Caco-2 (cell line): ENCODE results near the gene FMN1. TPM values are rescaled to one million over a fixed set of nuclear protein-coding genes. Genes with fewer than 3 reads are reported as not detected.

ENCODE experiments used
- BruUV-seq: library from RNA; stranded (reverse); fragments of 400-500 nt; replicated peaks from 2 replicates; lab custom pipeline; 2021; lab: Mats Ljungman, UMichigan
- CTCF ChIA-PET: fragments of 300-600 bp; sonication (Branson Sonifier 250); formaldehyde crosslinking; loops from one replicate; lab custom pipeline; 2022; ENCODE audit warnings: antibody characterized with exemption; lab: Charles Lee
- POLR2A ChIA-PET: fragments of 300-600 bp; sonication (Branson Sonifier 250); formaldehyde crosslinking; loops from one replicate; lab custom pipeline; 2022; ENCODE audit warnings: antibody characterized with exemption; lab: Charles Lee
- DNase-seq, 2 experiments: peaks; one replicate each; pipeline versions ENCODE4 v3.0.0 to v3.0.0-alpha.2; 2020 to 2022
- H3K27me3 ChIP-seq: replicated peaks from 2 replicates; pipeline ENCODE4 v1.6.0; 2011; ENCODE audit warnings: low read length; ENCODE audit not compliant: control insufficient read depth, insufficient read depth
- H3K36me3 ChIP-seq: 2 replicates; pipeline ENCODE4 v1.5.1; 2011; ENCODE audit warnings: low read length; ENCODE audit not compliant: control insufficient read depth, insufficient read depth
- H3K4me1 ChIP-seq: fragments of 250-450 bp; sonication (Bioruptor Pico); 2 replicates; pipeline ENCODE4 v1.5.1; 2020; ENCODE audit warnings: mild to moderate bottlenecking
- H3K4me3 ChIP-seq: 2 replicates; pipeline ENCODE4 v1.5.1; 2011; ENCODE audit warnings: low read depth, mild to moderate bottlenecking, control low read depth, low read length
- H3K9me3 ChIP-seq: fragments of 250-450 bp; sonication (Bioruptor Pico); 2 replicates; pipeline ENCODE4 v1.5.1; 2020; ENCODE audit warnings: mild to moderate bottlenecking, moderate library complexity
- H3K27ac Mint-ChIP-seq: one replicate; pipeline ENCODE4 v1.8.0; 2022; ENCODE audit warnings: mixed read lengths; ENCODE audit not compliant: unreplicated experiment
- H3K27me3 Mint-ChIP-seq: one replicate; pipeline ENCODE4 v1.8.0; 2022; ENCODE audit warnings: mixed read lengths; ENCODE audit not compliant: insufficient read depth, unreplicated experiment
- H3K36me3 Mint-ChIP-seq: one replicate; pipeline ENCODE4 v1.8.0; 2022; ENCODE audit warnings: mild to moderate bottlenecking, mixed read lengths; ENCODE audit not compliant: insufficient read depth, unreplicated experiment
- H3K4me1 Mint-ChIP-seq: one replicate; pipeline ENCODE4 v1.8.0; 2022; ENCODE audit warnings: low read depth, mixed read lengths; ENCODE audit not compliant: unreplicated experiment
- H3K4me3 Mint-ChIP-seq: one replicate; pipeline ENCODE4 v1.8.0; 2022; ENCODE audit warnings: mild to moderate bottlenecking, moderate library complexity, mixed read lengths; ENCODE audit not compliant: unreplicated experiment
- H3K9me3 Mint-ChIP-seq: one replicate; pipeline ENCODE4 v1.8.0; 2022; ENCODE audit warnings: mixed read lengths; ENCODE audit not compliant: unreplicated experiment
- intact Hi-C: fragments of 100-400 bp; cut with micrococcal nuclease; formaldehyde crosslinking; loops from one replicate; pipeline ENCODE4 v1.10.0; 2022; ENCODE audit not compliant: unreplicated experiment
- total RNA-seq: library from RNA; stranded (reverse); gene quantifications from 2 replicates; pipeline ENCODE4 v1.2.3, GENCODE V29; 2022
- TF ChIP-seq, protein P1 (sequence below), 2 experiments: fragments of 200-600 bp in 1 of 2; IDR thresholded peaks; 1 replicate in 1 of 2; 2 replicates in 1 of 2; pipeline versions ENCODE4 v1.5.1 to v1.8.0; 2011 to 2022; ENCODE audit warnings: antibody characterized with exemption in 1 of 2, control low read depth in 1 of 2, inconsistent platforms in 1 of 2, low read depth in 1 of 2, low read length in 1 of 2, mild to moderate bottlenecking in 1 of 2, moderate library complexity in 1 of 2; ENCODE audit not compliant: insufficient read depth in 1 of 2, severe bottlenecking in 1 of 2, unreplicated experiment in 1 of 2

The FMN1 gene
- total RNA-seq, 1 experiment from 2014 or later = 1.6 TPM

DNA sequence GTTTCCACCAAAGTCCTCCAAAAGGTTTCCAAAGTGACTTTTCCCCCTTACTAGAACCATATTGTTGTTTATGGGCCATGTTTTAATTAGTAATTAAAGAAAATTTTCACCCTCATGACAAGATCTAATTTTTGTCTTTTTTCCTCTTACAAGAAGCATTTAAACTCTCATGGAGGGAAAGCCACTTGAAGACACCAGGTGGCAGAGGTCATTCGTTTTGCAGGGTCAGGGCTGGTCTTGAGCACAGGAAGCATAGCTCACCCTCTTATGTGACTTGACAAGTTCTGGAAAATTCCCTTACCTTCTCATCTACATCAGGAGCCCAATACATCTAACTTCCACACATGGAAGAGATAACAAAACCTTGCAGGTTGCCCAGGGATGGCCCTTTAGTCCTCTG, 313.0 kb downstream of the FMN1 start:
- no peak overlapping the region for H3K4me3 Mint-ChIP-seq
- Histone ChIP-seq H3K4me1 (no peaks in the 10 kb centered on the region), H3K36me3 (no peaks in the 10 kb centered on the region), H3K27me3 (no peaks in the 10 kb centered on the region), H3K9me3 (no peaks in the 10 kb centered on the region), H3K4me3 (no peak overlapping the region)
- H3K36me3 Mint-ChIP-seq = no peaks in the 10 kb centered on the region
- H3K4me1 Mint-ChIP-seq = no peaks in the 10 kb centered on the region
- DNase-seq = no peak
- ChIA-PET POLR2A (no interaction called here), CTCF (no interaction called here)
- TF ChIP-seq, protein P1, sequence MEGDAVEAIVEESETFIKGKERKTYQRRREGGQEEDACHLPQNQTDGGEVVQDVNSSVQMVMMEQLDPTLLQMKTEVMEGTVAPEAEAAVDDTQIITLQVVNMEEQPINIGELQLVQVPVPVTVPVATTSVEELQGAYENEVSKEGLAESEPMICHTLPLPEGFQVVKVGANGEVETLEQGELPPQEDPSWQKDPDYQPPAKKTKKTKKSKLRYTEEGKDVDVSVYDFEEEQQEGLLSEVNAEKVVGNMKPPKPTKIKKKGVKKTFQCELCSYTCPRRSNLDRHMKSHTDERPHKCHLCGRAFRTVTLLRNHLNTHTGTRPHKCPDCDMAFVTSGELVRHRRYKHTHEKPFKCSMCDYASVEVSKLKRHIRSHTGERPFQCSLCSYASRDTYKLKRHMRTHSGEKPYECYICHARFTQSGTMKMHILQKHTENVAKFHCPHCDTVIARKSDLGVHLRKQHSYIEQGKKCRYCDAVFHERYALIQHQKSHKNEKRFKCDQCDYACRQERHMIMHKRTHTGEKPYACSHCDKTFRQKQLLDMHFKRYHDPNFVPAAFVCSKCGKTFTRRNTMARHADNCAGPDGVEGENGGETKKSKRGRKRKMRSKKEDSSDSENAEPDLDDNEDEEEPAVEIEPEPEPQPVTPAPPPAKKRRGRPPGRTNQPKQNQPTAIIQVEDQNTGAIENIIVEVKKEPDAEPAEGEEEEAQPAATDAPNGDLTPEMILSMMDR (IDR thresholded peaks at IDR 0.05; ENCODE audit: insufficient read depth in 1 of 2, low read depth in 1 of 2, low read length in 1 of 2, severe bottlenecking in 1 of 2, unreplicated experiment in 1 of 2) = no peak
- intact Hi-C loops = no loop called here
- no peak overlapping the region for H3K27ac Mint-ChIP-seq
- no peaks in the 10 kb centered on the region for H3K9me3 Mint-ChIP-seq
- H3K27me3 Mint-ChIP-seq = peaks cover 5% of the 10 kb centered on the region
- BruUV-seq = no TSS peak

DNA sequence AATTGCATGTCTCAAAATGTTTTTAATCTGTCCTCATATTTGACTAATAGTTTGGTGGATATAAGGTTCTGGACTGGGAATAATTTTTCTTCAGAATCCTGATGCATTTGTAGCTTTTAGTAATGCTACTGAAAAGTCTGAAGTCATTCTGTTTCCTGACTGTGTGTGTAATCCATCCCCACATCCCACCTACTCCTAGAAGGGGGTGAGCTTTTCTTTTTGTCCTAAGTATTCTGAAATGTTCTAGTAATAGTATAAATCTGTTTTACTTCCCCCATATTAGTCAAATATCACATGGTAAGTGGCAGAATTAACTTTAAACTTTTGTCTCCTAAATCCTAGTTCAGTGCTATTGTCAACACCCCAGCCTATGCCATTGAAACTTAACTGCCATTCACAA, 313.9 kb downstream of the FMN1 start:
- TF ChIP-seq, protein P1 (IDR thresholded peaks at IDR 0.05; ENCODE audit: insufficient read depth in 1 of 2, low read depth in 1 of 2, low read length in 1 of 2, severe bottlenecking in 1 of 2, unreplicated experiment in 1 of 2) = no peak
- intact Hi-C loops = no loop called here
- Histone ChIP-seq H3K27me3 (no peaks in the 10 kb centered on the region), H3K4me3 (no peak overlapping the region), H3K9me3 (no peaks in the 10 kb centered on the region), H3K4me1 (no peaks in the 10 kb centered on the region), H3K36me3 (no peaks in the 10 kb centered on the region)
- Mint-ChIP-seq H3K36me3 (no peaks in the 10 kb centered on the region), H3K4me3 (no peak overlapping the region), H3K9me3 (no peaks in the 10 kb centered on the region), H3K4me1 (no peaks in the 10 kb centered on the region), H3K27ac (no peak overlapping the region), H3K27me3 (peaks cover 5% of the 10 kb centered on the region)
- CTCF ChIA-PET = no interaction called here
- POLR2A ChIA-PET = no interaction called here
- no peak for DNase-seq
- no TSS peak for BruUV-seq

DNA sequence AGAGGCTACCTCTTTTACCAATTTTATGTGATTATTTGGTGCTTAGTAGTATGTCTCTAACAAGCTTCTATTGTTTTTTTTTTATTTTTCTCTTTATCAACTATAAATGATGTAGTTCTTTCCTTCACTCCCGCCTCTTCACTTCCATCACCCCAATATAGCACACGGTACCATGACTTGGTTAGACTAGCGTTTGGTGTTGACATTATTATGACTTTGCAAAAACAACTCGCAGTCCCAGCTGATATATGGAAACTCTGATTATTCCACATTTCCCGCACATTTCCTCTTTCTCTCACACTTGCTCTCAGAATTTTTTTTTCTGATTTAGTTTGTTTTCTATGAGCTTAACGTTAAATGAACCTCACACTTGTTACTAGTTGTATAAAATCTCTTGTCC, 314.5 kb downstream of the FMN1 start:
- intact Hi-C loops = no loop called here
- POLR2A ChIA-PET = no interaction called here

More for the DNA sequence above, 314.5 kb downstream of the FMN1 start:
- TF ChIP-seq, protein P1 (IDR thresholded peaks at IDR 0.05; ENCODE audit: insufficient read depth in 1 of 2, low read depth in 1 of 2, low read length in 1 of 2, severe bottlenecking in 1 of 2, unreplicated experiment in 1 of 2) = no peak
- no peak overlapping the region for H3K4me3 Mint-ChIP-seq
- no peaks in the 10 kb centered on the region for H3K36me3 Mint-ChIP-seq
- H3K9me3 ChIP-seq = no peaks in the 10 kb centered on the region
- no peaks in the 10 kb centered on the region for H3K36me3 ChIP-seq
- H3K27me3 Mint-ChIP-seq = peaks cover 5% of the 10 kb centered on the region
- H3K4me1 Mint-ChIP-seq = no peaks in the 10 kb centered on the region
- no peaks in the 10 kb centered on the region for H3K27me3 ChIP-seq
- CTCF ChIA-PET = no interaction called here
- no peaks in the 10 kb centered on the region for H3K9me3 Mint-ChIP-seq
- no TSS peak for BruUV-seq
- DNase-seq = no peak
- no peak overlapping the region for H3K27ac Mint-ChIP-seq
- no peak overlapping the region for H3K4me3 ChIP-seq
- no peaks in the 10 kb centered on the region for H3K4me1 ChIP-seq
